OCI-LY1 (cell line): ENCODE measurements around the gene SNRNP40.

Source experiments
- H2AFZ ChIP-seq: fragments of 200-600 bp; sonication (generic), shearing (Covaris generic); 2 replicates; pipeline ENCODE4 v1.6.0; 2014; ENCODE audit warnings: antibody characterized with exemption, mild to moderate bottlenecking, low read length
- H3F3A ChIP-seq: fragments of 200-600 bp; sonication (generic), shearing (Covaris generic); 2 replicates; pipeline ENCODE4 v1.6.0; 2014; ENCODE audit warnings: mild to moderate bottlenecking, antibody characterized with exemption, low read length, moderate library complexity; ENCODE audit not compliant: insufficient read depth
- H3K27ac ChIP-seq: fragments of 200-600 bp; sonication (generic); 2 replicates; pipeline ENCODE4 v1.5.1; 2014; ENCODE audit warnings: low read length, mixed run types, mild to moderate bottlenecking, low read depth; ENCODE audit not compliant: poor library complexity, severe bottlenecking
- H3K27me3 ChIP-seq: fragments of 200-600 bp; sonication (generic); 2 replicates; pipeline ENCODE4 v1.6.0; 2014; ENCODE audit warnings: antibody characterized with exemption, mild to moderate bottlenecking, low read length, moderate library complexity; ENCODE audit not compliant: insufficient read depth
- H3K36me3 ChIP-seq: fragments of 200-600 bp; sonication (generic); 2 replicates; pipeline ENCODE4 v1.6.1; 2014; ENCODE audit warnings: mild to moderate bottlenecking, antibody characterized with exemption, low read length, moderate library complexity, mixed read lengths; ENCODE audit not compliant: insufficient read depth
- H3K4me1 ChIP-seq: fragments of 200-600 bp; sonication (generic); 2 replicates; pipeline ENCODE4 v1.5.1; 2014; ENCODE audit warnings: mild to moderate bottlenecking, low read length, moderate library complexity; ENCODE audit not compliant: insufficient read depth, severe bottlenecking
- H3K4me2 ChIP-seq: fragments of 200-600 bp; sonication (generic), shearing (Covaris generic); 2 replicates; pipeline ENCODE4 v1.6.1; 2014; ENCODE audit warnings: low read length
- H3K4me3 ChIP-seq: fragments of 200-600 bp; sonication (generic); 2 replicates; pipeline ENCODE4 v1.5.1; 2014; ENCODE audit warnings: low read length, low read depth, mild to moderate bottlenecking, mixed read lengths; ENCODE audit not compliant: poor library complexity, severe bottlenecking
- H3K79me2 ChIP-seq: fragments of 200-600 bp; shearing (Covaris generic); 2 replicates; pipeline ENCODE4 v1.6.1; 2016; ENCODE audit warnings: mixed run types, low read length, mixed read lengths; ENCODE audit not compliant: insufficient read depth
- H3K9ac ChIP-seq: fragments of 200-600 bp; sonication (generic), shearing (Covaris generic); 2 replicates; pipeline ENCODE4 v1.6.1; 2014; ENCODE audit warnings: mild to moderate bottlenecking, low read length, mixed read lengths
- H3K9me2 ChIP-seq: fragments of 200-600 bp; sonication (generic), shearing (Covaris generic); 2 replicates; pipeline ENCODE4 v1.6.1; 2014; ENCODE audit warnings: low read depth, mild to moderate bottlenecking, low read length, mixed read lengths
- H3K9me3 ChIP-seq: fragments of 200-600 bp; shearing (Covaris generic); 2 replicates; pipeline ENCODE4 v1.6.1; 2014; ENCODE audit warnings: low read length, mixed read lengths
- H4K20me1 ChIP-seq: fragments of 200-600 bp; sonication (generic), shearing (Covaris generic); 2 replicates; pipeline ENCODE4 v1.6.0; 2016; ENCODE audit warnings: mild to moderate bottlenecking, low read length; ENCODE audit not compliant: insufficient read depth
- EZH2 ChIP-seq: fragments of 200-600 bp; sonication (generic), shearing (Covaris generic); IDR thresholded peaks from 2 replicates; pipeline ENCODE4 v1.8.0; 2017; ENCODE audit warnings: borderline replicate concordance, mixed run types, mild to moderate bottlenecking, antibody characterized with exemption, low read length, moderate library complexity, mixed read lengths
- TF ChIP-seq, protein P1 (sequence below): fragments of 200-600 bp; sonication (generic), shearing (Covaris generic); IDR thresholded peaks from 2 replicates; pipeline ENCODE4 v1.5.1; 2017; ENCODE audit warnings: mild to moderate bottlenecking, antibody characterized with exemption, low read length, moderate library complexity, mixed read lengths

Gene SNRNP40

DNA sequence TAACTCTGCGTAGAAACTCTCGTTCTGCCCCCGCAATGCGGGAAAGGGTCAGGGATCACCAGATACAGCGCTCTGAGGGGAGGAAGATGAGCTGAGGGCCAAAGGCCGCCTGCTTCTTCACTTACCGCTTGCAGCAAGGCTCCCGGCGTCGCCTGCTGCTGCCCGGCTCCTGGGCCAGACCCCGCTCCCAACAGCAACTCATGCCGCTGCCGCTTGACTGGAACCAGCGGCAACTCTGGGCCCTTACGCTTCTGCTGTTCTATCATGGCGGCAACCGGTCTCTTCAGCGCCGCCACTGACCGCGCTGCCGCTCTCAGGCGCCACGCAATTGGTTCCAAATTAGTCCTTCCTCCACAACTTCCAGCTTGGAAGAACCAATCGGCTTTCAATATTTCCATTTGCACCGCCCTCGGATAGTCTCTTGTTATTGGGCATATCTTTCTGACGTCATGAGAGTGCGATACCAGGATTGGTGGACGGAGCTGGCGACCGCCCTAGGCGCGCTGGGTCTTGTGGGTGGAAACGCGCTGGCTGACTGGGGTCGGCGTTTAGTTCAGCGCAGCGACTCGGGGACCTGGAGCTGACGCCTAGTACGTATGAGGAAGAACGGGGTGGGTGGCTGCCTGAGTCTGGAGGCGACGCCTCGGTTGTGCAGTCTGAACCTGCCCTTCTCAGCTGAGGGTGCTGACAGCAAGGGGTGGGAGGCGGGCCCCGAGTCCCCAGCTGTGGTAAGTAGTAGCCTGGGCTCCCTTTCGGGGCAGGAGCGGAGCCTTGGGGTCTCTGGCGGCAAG is at the start of gene SNRNP40, which contains the start of gene ZCCHC17:
Gene SNRNP40, minus strand, starts transcription at position 303 of the 791 bp plus-strand sequence. Its CDS starts 37 bp downstream, at position 266.
Gene ZCCHC17, plus strand, starts transcription at position 547 of the 791 bp plus-strand sequence. CDS start 13,067 bp downstream, outside the sequence.
- no peaks in the 10 kb centered on the region for H3F3A ChIP-seq
- peak within 1 kb of the TSS; percentile 98 for H3K4me2 ChIP-seq
- H3K27me3 ChIP-seq, result no peaks in the 10 kb centered on the region
- peak within 1 kb of the TSS; percentile 94 for H3K9ac ChIP-seq
- peaks cover 49% of the 10 kb centered on the region for H3K79me2 ChIP-seq
- H3K4me3 ChIP-seq, result peak within 1 kb of the TSS; percentile 77
- peaks cover 26% of the 10 kb centered on the region for H3K36me3 ChIP-seq
- TF ChIP-seq, protein P1, sequence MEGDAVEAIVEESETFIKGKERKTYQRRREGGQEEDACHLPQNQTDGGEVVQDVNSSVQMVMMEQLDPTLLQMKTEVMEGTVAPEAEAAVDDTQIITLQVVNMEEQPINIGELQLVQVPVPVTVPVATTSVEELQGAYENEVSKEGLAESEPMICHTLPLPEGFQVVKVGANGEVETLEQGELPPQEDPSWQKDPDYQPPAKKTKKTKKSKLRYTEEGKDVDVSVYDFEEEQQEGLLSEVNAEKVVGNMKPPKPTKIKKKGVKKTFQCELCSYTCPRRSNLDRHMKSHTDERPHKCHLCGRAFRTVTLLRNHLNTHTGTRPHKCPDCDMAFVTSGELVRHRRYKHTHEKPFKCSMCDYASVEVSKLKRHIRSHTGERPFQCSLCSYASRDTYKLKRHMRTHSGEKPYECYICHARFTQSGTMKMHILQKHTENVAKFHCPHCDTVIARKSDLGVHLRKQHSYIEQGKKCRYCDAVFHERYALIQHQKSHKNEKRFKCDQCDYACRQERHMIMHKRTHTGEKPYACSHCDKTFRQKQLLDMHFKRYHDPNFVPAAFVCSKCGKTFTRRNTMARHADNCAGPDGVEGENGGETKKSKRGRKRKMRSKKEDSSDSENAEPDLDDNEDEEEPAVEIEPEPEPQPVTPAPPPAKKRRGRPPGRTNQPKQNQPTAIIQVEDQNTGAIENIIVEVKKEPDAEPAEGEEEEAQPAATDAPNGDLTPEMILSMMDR, result no peak
- no peak for TF ChIP-seq EZH2
- H2AFZ ChIP-seq, result no peak within 1 kb of the TSS
- no peaks in the 10 kb centered on the region for H3K9me2 ChIP-seq
- H3K27ac ChIP-seq, result peak within 1 kb of the TSS; percentile 53
- H3K9me3 ChIP-seq, result no peaks in the 10 kb centered on the region
- peaks cover 27% of the 10 kb centered on the region for H3K4me1 ChIP-seq
- no peaks in the 10 kb centered on the region for H4K20me1 ChIP-seq

DNA sequence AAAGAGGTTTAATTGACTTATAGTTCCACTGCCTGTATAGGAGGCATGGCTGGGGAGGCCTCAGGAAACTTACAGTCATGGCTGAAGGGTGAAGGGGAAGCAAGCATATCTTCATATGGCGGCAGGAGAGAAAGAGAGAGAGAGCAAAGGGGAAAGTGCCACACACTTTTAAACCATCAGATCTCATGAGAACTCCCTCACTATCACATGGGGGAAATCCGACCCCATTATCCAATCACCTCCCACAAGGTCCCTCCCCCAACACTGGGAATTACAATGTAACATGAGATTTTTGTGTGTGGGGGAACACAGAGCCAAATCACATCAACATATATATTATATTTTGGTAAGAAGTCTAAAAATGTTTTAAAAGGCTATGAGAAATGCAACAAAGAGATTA is 49.0 kb upstream of the SNRNP40 start:
- no peak overlapping the region for H3K4me3 ChIP-seq
- H2AFZ ChIP-seq, result no peak overlapping the region
- TF ChIP-seq, protein P1, result no peak
- TF ChIP-seq EZH2, result no peak
- H3K9me2 ChIP-seq, result no peaks in the 10 kb centered on the region
- H3K79me2 ChIP-seq, result no peaks in the 10 kb centered on the region
- H3K4me2 ChIP-seq, result no peak overlapping the region
- no peak overlapping the region for H3K27ac ChIP-seq
- H3F3A ChIP-seq, result no peaks in the 10 kb centered on the region
- peaks cover 19% of the 10 kb centered on the region; the same call in 1 of the 2 replicates for H3K36me3 ChIP-seq
- no peak overlapping the region for H3K9ac ChIP-seq
- no peaks in the 10 kb centered on the region for H3K9me3 ChIP-seq
- no peaks in the 10 kb centered on the region for H3K27me3 ChIP-seq
- no peaks in the 10 kb centered on the region for H4K20me1 ChIP-seq
- peaks cover 20% of the 10 kb centered on the region for H3K4me1 ChIP-seq

GRCh38 chr1:31344503-31344902 is 47.9 kb upstream of the SNRNP40 start:
- TF ChIP-seq EZH2, result no peak
- TF ChIP-seq, protein P1, result no peak
- Histone ChIP-seq H3K9ac (no peak overlapping the region), H3K9me2 (no peaks in the 10 kb centered on the region), H3K4me1 (peaks cover 20% of the 10 kb centered on the region), H3F3A (no peaks in the 10 kb centered on the region), H3K9me3 (no peaks in the 10 kb centered on the region), H3K4me2 (no peak overlapping the region), H3K27ac (no peak overlapping the region), H3K79me2 (no peaks in the 10 kb centered on the region), H2AFZ (no peak overlapping the region), H4K20me1 (no peaks in the 10 kb centered on the region), H3K4me3 (no peak overlapping the region), H3K27me3 (no peaks in the 10 kb centered on the region), H3K36me3 (peaks cover 13% of the 10 kb centered on the region; the same call in 1 of the 2 replicates)
